H1 (cell line): ENCODE data around the gene IRF9. TPM values are rescaled to one million over a fixed set of nuclear protein-coding genes. Genes with fewer than 3 reads are reported as not detected.

ENCODE experiments used
- CTCF ChIP-seq, 3 experiments: IDR thresholded peaks; 1 replicate in 2 of 3; 2 replicates in 1 of 3; pipeline versions ENCODE4 v1.5.1 to v1.6.1; 2011; ENCODE audit warnings: low read length in 3 of 3, mild to moderate bottlenecking in 3 of 3, inconsistent platforms in 2 of 3, low read depth in 1 of 3, moderate library complexity in 1 of 3; ENCODE audit not compliant: insufficient read depth in 1 of 3; ENCODE audit errors: control extremely low read depth in 1 of 3
- HDAC2 ChIP-seq, 2 experiments: fragments of 300-600 bp in 1 of 2; sonication (generic) in 1 of 2; IDR thresholded peaks; 2 replicates each; pipeline ENCODE4 v1.6.1; 2011 to 2012; ENCODE audit warnings: low read depth in 2 of 2, low read length in 2 of 2, mild to moderate bottlenecking in 2 of 2, moderate library complexity in 2 of 2, borderline replicate concordance in 1 of 2, inconsistent platforms in 1 of 2
- JUN ChIP-seq: IDR thresholded peaks from 2 replicates; pipeline ENCODE4 v1.6.1; 2011; ENCODE audit warnings: low read depth, mild to moderate bottlenecking, improper control_type of control experiment, low read length
- PHF8 ChIP-seq: fragments of 200-600 bp; sonication (generic); conservative IDR thresholded peaks from 2 replicates; pipeline ENCODE4 v1.7.1; 2012; ENCODE audit warnings: low read depth, mild to moderate bottlenecking, inconsistent platforms, low read length, moderate library complexity
- polyA plus RNA-seq, 7 experiments: library from polyadenylated mRNA; depleted of rRNA in 3 of 7; stranded (reverse) in 5 of 7; unstranded in 2 of 7; fragments of >200 nt in 5 of 7; fragments of 200-250 nt in 2 of 7; gene quantifications; 1 replicate in 5 of 7; 2 replicates in 1 of 7; 4 replicates in 1 of 7; pipeline versions ENCODE4 v1.2.1 to v1.2.3, GENCODE V29; 2011 to 2013; ENCODE audit warnings: missing spikeins in 2 of 7, mixed read lengths in 2 of 7
- total RNA-seq: library from RNA; stranded (reverse); fragmentation: NEBNext Ultra II Directional; extraction: Animal tissue kit (Norgen Biotek cat#: 25700); gene quantifications from 2 replicates; pipeline ENCODE4 v1.2.1, GENCODE V29; 2021

IRF9 gene
- total and polyA plus RNA-seq, 2 of the 8 experiments (the other 6 are each of a cell fraction or from before 2014, with no cell fraction given): 11.4 to 13.2 TPM

DNA sequence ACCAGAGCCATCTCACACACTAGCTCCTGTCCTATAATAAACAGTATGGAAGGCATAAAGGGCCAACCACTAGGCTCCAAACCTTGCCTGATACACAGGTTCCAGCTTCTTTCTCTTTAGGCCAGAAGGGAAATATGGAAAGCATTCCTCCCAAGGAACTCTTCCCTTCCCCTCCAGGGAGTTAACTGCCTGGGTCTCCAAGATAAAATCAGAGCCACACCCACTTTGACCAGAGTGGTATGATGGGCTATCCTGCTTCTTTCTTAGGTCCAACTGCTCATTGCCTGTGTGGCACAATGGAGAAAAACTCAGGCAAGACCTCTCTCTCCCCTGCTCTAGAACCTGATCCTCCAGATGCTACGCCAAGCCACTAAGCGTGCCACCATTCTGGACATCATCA is 46.6 kb downstream of the IRF9 start (continued):
- TF ChIP-seq CTCF (IDR thresholded peaks at IDR 0.05; ENCODE audit: control extremely low read depth in 1 of 3, insufficient read depth in 1 of 3, low read depth in 1 of 3, low read length in 3 of 3): no peak
- TF ChIP-seq JUN: no peak
- no peak for TF ChIP-seq PHF8
- no peak for TF ChIP-seq HDAC2 (IDR thresholded peaks at IDR 0.05; ENCODE audit: borderline replicate concordance in 1 of 2, low read depth in 2 of 2, low read length in 2 of 2)
